Endothelial cell of umbilical vein (primary cell): ENCODE results near the gene PTPRO. TPM values are rescaled to one million over a fixed set of nuclear protein-coding genes. Genes with fewer than 3 reads are reported as not detected.

Source experiments
- BruUV-seq: library from RNA; stranded (reverse); fragments of 400-500 nt; replicated peaks from 2 replicates; lab custom pipeline; 2021; lab: Mats Ljungman, UMichigan
- CTCF ChIA-PET: fragments of 300-600, 350-600 bp; sonication (Branson Sonifier 250); formaldehyde crosslinking; loops from one replicate; lab custom pipeline; 2021; ENCODE audit warnings: antibody characterized with exemption, inconsistent platforms; lab: Charles Lee
- POLR2A ChIA-PET: fragments of 300-600, 350-600 bp; sonication (Branson Sonifier 250); formaldehyde crosslinking; loops from one replicate; lab custom pipeline; 2021; ENCODE audit warnings: antibody characterized with exemption, inconsistent platforms; lab: Charles Lee
- DNase-seq: peaks from one replicate; pipeline ENCODE4 v3.0.0-alpha.2; 2011; ENCODE audit warnings: low read depth, low spot score
- FAIRE-seq: peaks from 2 replicates; lab custom pipeline; 2011; peaks lifted over from hg19 to GRCh38; lab: Jason Lieb, UNC
- H2AFZ ChIP-seq: 2 replicates; pipeline ENCODE4 v1.6.0; 2012; ENCODE audit warnings: low read depth, low read length, control low read depth, inconsistent platforms
- H3K27ac ChIP-seq: 2 replicates; pipeline ENCODE4 v1.5.1; 2011; ENCODE audit warnings: low read depth, mild to moderate bottlenecking, control low read depth, low read length, moderate library complexity; ENCODE audit not compliant: insufficient read depth
- H3K27me3 ChIP-seq, 2 experiments: 2 replicates each; pipeline versions ENCODE4 v1.6.0 to v1.6.1; 2011; ENCODE audit warnings: low read length in 2 of 2, mixed read lengths in 1 of 2; ENCODE audit not compliant: control insufficient read depth in 2 of 2, insufficient read depth in 2 of 2
- H3K36me3 ChIP-seq, 2 experiments: 2 replicates in 1 of 2; 3 replicates in 1 of 2; pipeline ENCODE4 v1.5.1; 2011; ENCODE audit warnings: low read length in 2 of 2, mild to moderate bottlenecking in 1 of 2, moderate library complexity in 1 of 2; ENCODE audit not compliant: control insufficient read depth in 2 of 2, insufficient read depth in 2 of 2; ENCODE audit errors: extremely low read depth in 1 of 2
- H3K4me1 ChIP-seq: 3 replicates; pipeline ENCODE4 v1.5.1; 2011; ENCODE audit warnings: mild to moderate bottlenecking, low read length; ENCODE audit not compliant: control insufficient read depth, insufficient read depth; ENCODE audit errors: extremely low read depth
- H3K4me2 ChIP-seq: 2 replicates; pipeline ENCODE4 v1.6.1; 2011; ENCODE audit warnings: low read length, control low read depth, mixed read lengths; ENCODE audit not compliant: insufficient read depth
- H3K4me3 ChIP-seq, 3 experiments: fragments of 200-600 bp in 1 of 3; sonication (generic), shearing (Covaris generic) in 1 of 3; replicated peaks in 1 of 3; 2 replicates each; pipeline ENCODE4 v1.5.1; 2011 to 2016; ENCODE audit warnings: control low read depth in 3 of 3, low read length in 3 of 3, mild to moderate bottlenecking in 2 of 3, inconsistent platforms in 1 of 3, low read depth in 1 of 3, moderate library complexity in 1 of 3; ENCODE audit not compliant: insufficient read depth in 1 of 3
- H3K79me2 ChIP-seq: 2 replicates; pipeline ENCODE4 v1.6.0; 2012; ENCODE audit warnings: low read length, inconsistent platforms; ENCODE audit not compliant: control insufficient read depth, insufficient read depth
- H3K9ac ChIP-seq: replicated peaks from 2 replicates; pipeline ENCODE3; 2011; ENCODE audit warnings: low read length, control low read depth; ENCODE audit not compliant: insufficient read depth; ENCODE audit errors: extremely low read depth
- H3K9me1 ChIP-seq: replicated peaks from 3 replicates; pipeline ENCODE4 v1.6.0; 2011; ENCODE audit warnings: mild to moderate bottlenecking, low read length; ENCODE audit not compliant: control insufficient read depth, insufficient read depth; ENCODE audit errors: extremely low read depth
- H3K9me3 ChIP-seq: replicated peaks from 2 replicates; pipeline ENCODE4 v1.5.1; 2012; ENCODE audit warnings: low read length, inconsistent platforms; ENCODE audit not compliant: control insufficient read depth, insufficient read depth
- H4K20me1 ChIP-seq: replicated peaks from 2 replicates; pipeline ENCODE3; 2011; ENCODE audit warnings: mild to moderate bottlenecking, low read length; ENCODE audit not compliant: control insufficient read depth, insufficient read depth; ENCODE audit errors: extremely low read depth
- EZH2 ChIP-seq: IDR thresholded peaks from 2 replicates; pipeline ENCODE4 v1.6.1; 2012; ENCODE audit warnings: borderline replicate concordance, low read depth, mild to moderate bottlenecking, moderate library complexity, low read length, inconsistent platforms; ENCODE audit not compliant: severe bottlenecking
- FOS ChIP-seq: IDR thresholded peaks from 2 replicates; pipeline ENCODE4 v1.6.1; 2011; ENCODE audit warnings: mild to moderate bottlenecking, low read length, moderate library complexity, borderline replicate concordance; ENCODE audit not compliant: insufficient read depth
- GATA2 ChIP-seq: IDR thresholded peaks from 2 replicates; pipeline ENCODE4 v1.7.0; 2011; ENCODE audit warnings: low read depth, mild to moderate bottlenecking, moderate library complexity, mixed read lengths, low read length; ENCODE audit not compliant: insufficient read length, insufficient read depth
- JUN ChIP-seq: IDR thresholded peaks from 2 replicates; pipeline ENCODE4 v1.6.1; 2011; ENCODE audit warnings: borderline replicate concordance, low read depth; ENCODE audit not compliant: insufficient read length, insufficient read depth
- MYC ChIP-seq: IDR thresholded peaks from one replicate; pipeline ENCODE4 v1.6.1; 2011; ENCODE audit warnings: mild to moderate bottlenecking, low read depth, low read length
- POLR2A ChIP-seq: IDR thresholded peaks from 2 replicates; pipeline ENCODE4 v1.6.1; 2012; ENCODE audit warnings: low read depth, mild to moderate bottlenecking, control low read depth, low read length
- POLR2AphosphoS5 ChIP-seq: IDR thresholded peaks from 2 replicates; pipeline ENCODE4 v1.6.1; 2012; ENCODE audit warnings: low read depth, mild to moderate bottlenecking, control low read depth, low read length, moderate library complexity; ENCODE audit not compliant: insufficient read depth
- dilution Hi-C: fragments of 300-500 bp; cut with MboI; formaldehyde crosslinking; loops from one replicate; pipeline ENCODE4 v1.15.0; 2019; ENCODE audit warnings: low sequenced_read_pairs; ENCODE audit not compliant: extremely low pct_ligation_motif_present
- intact Hi-C: fragments of 100-400 bp; cut with micrococcal nuclease; formaldehyde crosslinking; loops from one replicate; pipeline ENCODE4 v1.10.0; 2022
- polyA plus RNA-seq, 4 experiments: library from polyadenylated mRNA; depleted of rRNA in 3 of 4; stranded (reverse) in 3 of 4; unstranded in 1 of 4; fragments of >200 nt; gene quantifications; 2 replicates each; pipeline versions ENCODE4 v1.2.1 to v1.2.3, GENCODE V29; 2011 to 2012; ENCODE audit warnings: missing spikeins in 1 of 4
- total RNA-seq: library from RNA; stranded (reverse); gene quantifications from 2 replicates; pipeline ENCODE4 v1.2.3, GENCODE V29; 2021
- TF ChIP-seq, protein P1 (sequence below), 2 donors: IDR thresholded peaks; 1 replicate in 1 of 2; 2 replicates in 1 of 2; pipeline ENCODE4 v1.5.1; 2011; ENCODE audit warnings: low read length in 2 of 2, mild to moderate bottlenecking in 2 of 2, moderate library complexity in 2 of 2, control low read depth in 1 of 2, inconsistent platforms in 1 of 2, low read depth in 1 of 2; ENCODE audit not compliant: insufficient read depth in 1 of 2; ENCODE audit errors: extremely low read depth in 1 of 2
- TF ChIP-seq, protein P2 (sequence below): IDR thresholded peaks from 2 replicates; pipeline ENCODE4 v1.6.1; 2011; ENCODE audit not compliant: insufficient read depth, insufficient read length

Gene PTPRO
- total and polyA plus RNA-seq, 2 donors (not counting 3 experiments of a cell fraction or from before 2014, with no cell fraction given), result not detected

DNA sequence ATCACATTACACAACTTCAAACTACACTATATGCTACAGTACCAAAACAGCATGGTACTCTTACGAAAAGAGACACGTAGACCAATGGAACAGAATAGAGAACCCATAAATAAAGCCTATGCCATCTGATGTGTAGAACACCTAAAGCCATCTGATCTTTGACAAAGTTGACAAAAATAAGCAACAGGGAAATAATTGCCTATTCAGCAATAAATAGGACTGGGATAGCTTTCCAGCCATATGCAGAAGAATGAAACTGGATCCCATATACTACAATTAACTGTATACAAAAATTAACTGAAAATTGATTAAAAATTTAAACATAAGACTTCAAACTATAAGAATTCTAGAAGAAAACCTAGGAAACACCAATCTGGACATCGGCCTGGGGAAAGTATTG is 120.7 kb downstream of the PTPRO start:
- Histone ChIP-seq H3K4me2 (no peak overlapping the region), H3K9me1 (no peaks in the 10 kb centered on the region), H3K4me3 (no peak overlapping the region), H4K20me1 (no peaks in the 10 kb centered on the region), H2AFZ (no peak overlapping the region), H3K9ac (no peak overlapping the region), H3K4me1 (no peaks in the 10 kb centered on the region), H3K27me3 (no peaks in the 10 kb centered on the region), H3K27ac (no peak overlapping the region), H3K79me2 (no peaks in the 10 kb centered on the region), H3K9me3 (no peaks in the 10 kb centered on the region), H3K36me3 (no peaks in the 10 kb centered on the region)
- dilution Hi-C loops (no loop called here), intact Hi-C loops (no loop called here)
- BruUV-seq, result no TSS peak
- POLR2A ChIA-PET, result no interaction called here
- DNase-seq (no peak), FAIRE-seq (no peak)
- CTCF ChIA-PET, result no interaction called here
- TF ChIP-seq POLR2A (no peak), POLR2AphosphoS5 (no peak), FOS (no peak), JUN (no peak), GATA2 (no peak), EZH2 (no peak), MYC (no peak)
- TF ChIP-seq, protein P1, sequence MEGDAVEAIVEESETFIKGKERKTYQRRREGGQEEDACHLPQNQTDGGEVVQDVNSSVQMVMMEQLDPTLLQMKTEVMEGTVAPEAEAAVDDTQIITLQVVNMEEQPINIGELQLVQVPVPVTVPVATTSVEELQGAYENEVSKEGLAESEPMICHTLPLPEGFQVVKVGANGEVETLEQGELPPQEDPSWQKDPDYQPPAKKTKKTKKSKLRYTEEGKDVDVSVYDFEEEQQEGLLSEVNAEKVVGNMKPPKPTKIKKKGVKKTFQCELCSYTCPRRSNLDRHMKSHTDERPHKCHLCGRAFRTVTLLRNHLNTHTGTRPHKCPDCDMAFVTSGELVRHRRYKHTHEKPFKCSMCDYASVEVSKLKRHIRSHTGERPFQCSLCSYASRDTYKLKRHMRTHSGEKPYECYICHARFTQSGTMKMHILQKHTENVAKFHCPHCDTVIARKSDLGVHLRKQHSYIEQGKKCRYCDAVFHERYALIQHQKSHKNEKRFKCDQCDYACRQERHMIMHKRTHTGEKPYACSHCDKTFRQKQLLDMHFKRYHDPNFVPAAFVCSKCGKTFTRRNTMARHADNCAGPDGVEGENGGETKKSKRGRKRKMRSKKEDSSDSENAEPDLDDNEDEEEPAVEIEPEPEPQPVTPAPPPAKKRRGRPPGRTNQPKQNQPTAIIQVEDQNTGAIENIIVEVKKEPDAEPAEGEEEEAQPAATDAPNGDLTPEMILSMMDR (IDR thresholded peaks at IDR 0.05; ENCODE audit: extremely low read depth in 1 of 2, insufficient read depth in 1 of 2, low read depth in 1 of 2, low read length in 2 of 2), result no peak
- TF ChIP-seq, protein P2, sequence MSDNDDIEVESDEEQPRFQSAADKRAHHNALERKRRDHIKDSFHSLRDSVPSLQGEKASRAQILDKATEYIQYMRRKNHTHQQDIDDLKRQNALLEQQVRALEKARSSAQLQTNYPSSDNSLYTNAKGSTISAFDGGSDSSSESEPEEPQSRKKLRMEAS, result no peak
